A172 (cell line): Measurements from ENCODE around the gene SEMA6A. TPM values are rescaled to one million over a fixed set of nuclear protein-coding genes. Genes with fewer than 3 reads are reported as not detected.

Source experiments
- DNase-seq: peaks from one replicate; pipeline ENCODE4 v3.0.0-alpha.2; 2015; ENCODE audit warnings: low spot score
- total RNA-seq: library from RNA; depleted of rRNA; stranded (reverse); fragments of >200 nt; shearing (Covaris generic); gene quantifications from 2 replicates; pipeline ENCODE4 v1.2.3, GENCODE V29; 2014

The SEMA6A gene
- total RNA-seq, 1 experiment from 2014 or later = 1.5 TPM

- DNase-seq = no peak
These were observed 134.7 kb downstream of the SEMA6A start for GRCh38 chr5:116439905-116440304.

GRCh38 chr5:116438979-116439554 is 135.6 kb downstream of the SEMA6A start:
- DNase-seq = no peak

GRCh38 chr5:116437922-116438578 is 136.6 kb downstream of the SEMA6A start:
- no peak for DNase-seq

GRCh38 chr5:116437351-116437705 is 137.3 kb downstream of the SEMA6A start:
- DNase-seq = no peak

- no peak for DNase-seq
These were observed 137.8 kb downstream of the SEMA6A start for GRCh38 chr5:116436674-116437350.

- DNase-seq = no peak
These were observed 145.7 kb downstream of the SEMA6A start for GRCh38 chr5:116428966-116429365.

GRCh38 chr5:116428413-116428812 is 146.2 kb downstream of the SEMA6A start:
- no peak for DNase-seq

- no peak for DNase-seq
These were observed 149.7 kb downstream of the SEMA6A start for GRCh38 chr5:116424951-116425350.

GRCh38 chr5:116424258-116424615 is 150.4 kb downstream of the SEMA6A start:
- no peak for DNase-seq

GRCh38 chr5:116423587-116424257 is 150.9 kb downstream of the SEMA6A start:
- no peak for DNase-seq

GRCh38 chr5:116423141-116423540 is 151.5 kb downstream of the SEMA6A start:
- DNase-seq = no peak

- no peak for DNase-seq
These were observed 153.5 kb downstream of the SEMA6A start for GRCh38 chr5:116421080-116421629.

- DNase-seq = no peak
These were observed 154.1 kb downstream of the SEMA6A start for GRCh38 chr5:116420540-116420939.

GRCh38 chr5:116419258-116419657 is 155.4 kb downstream of the SEMA6A start:
- DNase-seq = no peak

- no peak for DNase-seq
These were observed 155.8 kb downstream of the SEMA6A start for GRCh38 chr5:116418774-116419173.

- DNase-seq = no peak
These were observed 156.6 kb downstream of the SEMA6A start for GRCh38 chr5:116418016-116418415.

GRCh38 chr5:116415989-116416388 is 158.6 kb downstream of the SEMA6A start:
- no peak for DNase-seq

GRCh38 chr5:116415182-116415581 is 159.4 kb downstream of the SEMA6A start:
- no peak for DNase-seq

GRCh38 chr5:116411101-116411571 is 163.5 kb downstream of the SEMA6A start:
- DNase-seq = no peak

GRCh38 chr5:116410336-116410890 is 164.2 kb downstream of the SEMA6A start:
- no peak for DNase-seq

GRCh38 chr5:116409591-116410296 is 164.9 kb downstream of the SEMA6A start:
- no peak for DNase-seq
